AG04450 (cell line): ENCODE results near the gene HOXD4. TPM values are rescaled to one million over a fixed set of nuclear protein-coding genes. Genes with fewer than 3 reads are reported as not detected.

Source experiments
- CTCF ChIA-PET: fragments of 300-600, 350-600 bp; formaldehyde crosslinking; extraction: SDS; loops from one replicate; lab custom pipeline; 2022; ENCODE audit warnings: antibody characterized with exemption, inconsistent platforms; lab: Charles Lee
- POLR2A ChIA-PET: fragments of 350-600 bp; formaldehyde crosslinking; extraction: SDS; loops from one replicate; lab custom pipeline; 2021; ENCODE audit warnings: antibody characterized with exemption, inconsistent platforms; lab: Yijun Ruan, JAX
- DNase-seq: peaks from one replicate; pipeline ENCODE4 v3.0.0-alpha.2; 2011; ENCODE audit warnings: low read depth, low spot score
- H3K27ac ChIP-seq: one replicate; pipeline ENCODE4 v1.5.1; 2012; ENCODE audit warnings: low read depth, low read length, control low read depth
- H3K27me3 ChIP-seq: one replicate; pipeline ENCODE4 v1.6.0; 2012; ENCODE audit warnings: low read length; ENCODE audit not compliant: control insufficient read depth, insufficient read depth
- H3K4me3 ChIP-seq: 2 replicates; pipeline ENCODE4 v1.5.1; 2011; ENCODE audit warnings: mild to moderate bottlenecking, low read depth, low read length, control low read depth
- H3K9me3 ChIP-seq: 2 replicates; pipeline ENCODE4 v1.5.1; 2012; ENCODE audit warnings: low read length; ENCODE audit not compliant: control insufficient read depth, insufficient read depth
- CTCF ChIP-seq: IDR thresholded peaks from 2 replicates; pipeline ENCODE4 v1.5.1; 2011; ENCODE audit warnings: low read depth, low read length, control low read depth, inconsistent platforms
- polyA plus RNA-seq: library from polyadenylated mRNA; depleted of rRNA; stranded (reverse); fragments of >200 nt; gene quantifications from 2 replicates; pipeline ENCODE4 v1.2.3, GENCODE V29; 2011

Gene HOXD4
- polyA plus RNA-seq, 1 experiment = not detected

- no peak for DNase-seq
- peaks cover 93% of the 10 kb centered on the region for H3K27me3 ChIP-seq
- H3K27ac ChIP-seq = no peak overlapping the region
- POLR2A ChIA-PET = no interaction called here
- CTCF ChIA-PET = interaction anchor here (1.0 to 1.8 kb wide), 6 partner anchors 15 to 992 kb away, joined by 3 to 8 read pairs (median 4); no protein-coding TSS in a partner anchor
- no peak for TF ChIP-seq CTCF
- peaks cover 14% of the 10 kb centered on the region; the same call in 1 of the 2 replicates for H3K9me3 ChIP-seq
- H3K4me3 ChIP-seq = no peak overlapping the region
These were observed 4.2 kb downstream of the HOXD4 start for GRCh38 chr2:176155356-176156044.

GRCh38 chr2:176156301-176156806, 5.0 kb downstream of the HOXD4 start:
- TF ChIP-seq CTCF = no peak
- no peak overlapping the region for H3K27ac ChIP-seq
- ChIA-PET POLR2A (no interaction called here), CTCF (interaction anchor here (1.3 to 1.4 kb wide), 2 partner anchors 29 to 992 kb away, joined by 3 to 4 read pairs; no protein-coding TSS in a partner anchor)
- no peak for DNase-seq
- peaks cover 9% of the 10 kb centered on the region; the same call in 1 of the 2 replicates for H3K9me3 ChIP-seq
- H3K27me3 ChIP-seq = peaks cover 92% of the 10 kb centered on the region
- no peak overlapping the region for H3K4me3 ChIP-seq

- H3K27ac ChIP-seq = no peak within 1 kb of the TSS
- no peak for TF ChIP-seq CTCF
- H3K9me3 ChIP-seq = peaks cover 9% of the 10 kb centered on the region; the same call in 1 of the 2 replicates
- peaks cover 92% of the 10 kb centered on the region for H3K27me3 ChIP-seq
- POLR2A ChIA-PET = no interaction called here
- H3K4me3 ChIP-seq = no peak within 1 kb of the TSS
- no peak for DNase-seq
- CTCF ChIA-PET = interaction anchor here (1.4 kb wide), 1 partner anchor 991 kb away, joined by 3 read pairs; no protein-coding TSS in a partner anchor
These were observed 5.6 kb downstream of the HOXD4 start, which contains the start of gene HOXD3 for GRCh38 chr2:176156807-176157498. TSS of gene HOXD3 (plus strand) at chr2:176157307. CDS start at chr2:176169115, 11,808 bp downstream.

GRCh38 chr2:176157499-176158185, 6.3 kb downstream of the HOXD4 start:
- POLR2A ChIA-PET = no interaction called here
- H3K9me3 ChIP-seq = peaks cover 9% of the 10 kb centered on the region; the same call in 1 of the 2 replicates
- H3K4me3 ChIP-seq = no peak overlapping the region
- H3K27me3 ChIP-seq = peaks cover 92% of the 10 kb centered on the region
- no peak overlapping the region for H3K27ac ChIP-seq
- no peak for TF ChIP-seq CTCF
- CTCF ChIA-PET = interaction anchor here (0.7 kb wide), 1 partner anchor 396 kb away, joined by 11 read pairs; no protein-coding TSS in a partner anchor
- DNase-seq = no peak
